Ovary (tissue), 3 donors: ENCODE results near the gene TENT4B.

ENCODE experiments used
- CTCF ChIP-seq, 3 donors: fragments of 450-650 bp in 2 of 3; fragments of 200-600 bp in 1 of 3; IDR thresholded peaks; one replicate each; pipeline versions ENCODE4 v1.5.1 to v1.8.0; 2016 to 2022; ENCODE audit warnings: antibody characterized with exemption in 3 of 3, mild to moderate bottlenecking in 1 of 3
- EP300 ChIP-seq: sonication (generic); formaldehyde crosslinking; IDR thresholded peaks from one replicate; pipeline ENCODE4 v1.6.1; 2017; ENCODE audit warnings: antibody characterized with exemption
- POLR2A ChIP-seq: fragments of 450-650 bp; IDR thresholded peaks from one replicate; pipeline ENCODE4 v1.6.1; 2017; ENCODE audit warnings: antibody characterized with exemption, mild to moderate bottlenecking, moderate library complexity
- donor health status: DM: no; HTN: no; CAD: no.

GRCh38 chr16:50238868-50239301 is 85.8 kb downstream of the TENT4B start:
- no peak for TF ChIP-seq POLR2A
- no peak for TF ChIP-seq CTCF (IDR thresholded peaks at IDR 0.05)
- TF ChIP-seq EP300: no peak
